IMR-90 (cell line): ENCODE results near the gene ROR2. TPM values are rescaled to one million over a fixed set of nuclear protein-coding genes. Genes with fewer than 3 reads are reported as not detected.

ENCODE experiments used
- ATAC-seq: fragments of 200-7000 bp; cut with Tn5 transposase; 2 replicates; pipeline ENCODE4 v1.9.1; 2020; ENCODE audit warnings: low read depth, mild to moderate bottlenecking, moderate library complexity
- BruUV-seq: library from RNA; stranded (reverse); fragments of 400-500 nt; replicated peaks from 2 replicates; lab custom pipeline; 2021; lab: Mats Ljungman, UMichigan
- CTCF ChIA-PET: fragments of 300-600 bp; formaldehyde crosslinking; extraction: SDS; loops from one replicate; lab custom pipeline; 2021; ENCODE audit warnings: antibody characterized with exemption; lab: Yijun Ruan, JAX
- POLR2A ChIA-PET: fragments of 300-600 bp; sonication (Branson Sonifier 250); formaldehyde crosslinking; loops from one replicate; lab custom pipeline; 2022; ENCODE audit warnings: antibody characterized with exemption; ENCODE audit not compliant: unreplicated experiment; lab: Charles Lee
- DNase-seq: peaks from one replicate; pipeline ENCODE4 v3.0.0; 2013
- H2AFZ ChIP-seq: replicated peaks from 2 replicates; pipeline ENCODE3; 2013; ENCODE audit warnings: low read length, mild to moderate bottlenecking; ENCODE audit not compliant: poor library complexity
- H2AK5ac ChIP-seq: 2 replicates; pipeline ENCODE4 v1.6.1; 2013; ENCODE audit warnings: low read depth, low read length, inconsistent platforms
- H2AK9ac ChIP-seq: replicated peaks from 2 replicates; pipeline ENCODE3; 2013; ENCODE audit warnings: mild to moderate bottlenecking, low read depth, low read length, moderate library complexity; ENCODE audit not compliant: poor library complexity
- H2BK120ac ChIP-seq: 2 replicates; pipeline ENCODE4 v1.6.1; 2013; ENCODE audit warnings: low read depth, low read length, inconsistent platforms
- H2BK15ac ChIP-seq: 3 replicates; pipeline ENCODE4 v1.6.1; 2013; ENCODE audit warnings: low read depth, low read length, inconsistent platforms
- H2BK20ac ChIP-seq: 2 replicates; pipeline ENCODE4 v1.6.1; 2013; ENCODE audit warnings: low read depth, mild to moderate bottlenecking, inconsistent platforms, low read length, moderate library complexity
- H2BK5ac ChIP-seq: 2 replicates; pipeline ENCODE4 v1.6.1; 2013; ENCODE audit warnings: mild to moderate bottlenecking, low read depth, low read length, inconsistent platforms; ENCODE audit not compliant: poor library complexity, severe bottlenecking
- H3K14ac ChIP-seq: replicated peaks from 2 replicates; pipeline ENCODE4 v1.6.1; 2013; ENCODE audit warnings: low read depth, low read length, inconsistent platforms
- H3K18ac ChIP-seq: 2 replicates; pipeline ENCODE4 v1.6.1; 2013; ENCODE audit warnings: low read depth, low read length, control low read depth
- H3K23ac ChIP-seq: 2 replicates; pipeline ENCODE4 v1.6.1; 2013; ENCODE audit warnings: low read depth, low read length, inconsistent platforms
- H3K27ac ChIP-seq: 2 replicates; pipeline ENCODE4 v1.5.1; 2013; ENCODE audit warnings: mild to moderate bottlenecking, control low read depth, low read length; ENCODE audit not compliant: insufficient read depth
- H3K27me3 ChIP-seq: 2 replicates; pipeline ENCODE4 v1.6.1; 2013; ENCODE audit warnings: low read length; ENCODE audit not compliant: control insufficient read depth, insufficient read depth
- H3K36me3 ChIP-seq: 2 replicates; pipeline ENCODE4 v1.6.1; 2013; ENCODE audit warnings: low read length, mixed read lengths; ENCODE audit not compliant: control insufficient read depth, insufficient read depth
- H3K4ac ChIP-seq: 2 replicates; pipeline ENCODE4 v1.6.1; 2013; ENCODE audit warnings: low read depth, low read length, inconsistent platforms
- H3K4me1 ChIP-seq: 2 replicates; pipeline ENCODE4 v1.6.1; 2013; ENCODE audit warnings: low read length, mixed read lengths; ENCODE audit not compliant: control insufficient read depth, insufficient read depth
- H3K4me2 ChIP-seq: 2 replicates; pipeline ENCODE4 v1.6.1; 2013; ENCODE audit warnings: low read depth, mild to moderate bottlenecking, control low read depth, low read length, moderate library complexity
- H3K4me3 ChIP-seq: 2 replicates; pipeline ENCODE4 v1.5.1; 2013; ENCODE audit warnings: low read depth, mild to moderate bottlenecking, control low read depth, low read length, moderate library complexity; ENCODE audit not compliant: insufficient read depth
- H3K56ac ChIP-seq: 2 replicates; pipeline ENCODE4 v1.6.1; 2013; ENCODE audit warnings: low read length, inconsistent platforms; ENCODE audit not compliant: insufficient read depth; ENCODE audit errors: extremely low read depth
- H3K79me1 ChIP-seq, 2 experiments: 2 replicates each; pipeline ENCODE4 v1.6.1; 2013; ENCODE audit warnings: low read length in 2 of 2, inconsistent platforms in 1 of 2, low read depth in 1 of 2
- H3K9ac ChIP-seq: 2 replicates; pipeline ENCODE4 v1.6.1; 2013; ENCODE audit warnings: low read depth, low read length, control low read depth
- H3K9me1 ChIP-seq: 2 replicates; pipeline ENCODE4 v1.6.1; 2013; ENCODE audit warnings: low read length, inconsistent platforms; ENCODE audit not compliant: insufficient read depth
- H3K9me3 ChIP-seq: 2 replicates; pipeline ENCODE4 v1.6.1; 2013; ENCODE audit warnings: low read length; ENCODE audit not compliant: control insufficient read depth, insufficient read depth
- H4K20me1 ChIP-seq: 2 replicates; pipeline ENCODE4 v1.6.1; 2013; ENCODE audit warnings: low read length, inconsistent platforms; ENCODE audit not compliant: insufficient read depth
- H4K5ac ChIP-seq: 2 replicates; pipeline ENCODE4 v1.6.1; 2013; ENCODE audit warnings: mild to moderate bottlenecking, low read depth, low read length, control low read depth
- H4K8ac ChIP-seq, 2 experiments: 2 replicates each; pipeline ENCODE4 v1.6.1; 2013; ENCODE audit warnings: low read depth in 2 of 2, low read length in 2 of 2, control low read depth in 1 of 2, inconsistent platforms in 1 of 2
- H4K91ac ChIP-seq: 2 replicates; pipeline ENCODE4 v1.6.1; 2013; ENCODE audit warnings: low read depth, low read length, inconsistent platforms; ENCODE audit not compliant: insufficient read depth
- BHLHE40 ChIP-seq: fragments of 150-350 bp; IDR thresholded peaks from 2 replicates; pipeline ENCODE4 v1.6.1; 2016; ENCODE audit warnings: mild to moderate bottlenecking, low read depth, low read length
- CEBPB ChIP-seq: IDR thresholded peaks from 2 replicates; pipeline ENCODE4 v1.6.1; 2012; ENCODE audit warnings: low read depth, low read length, improper control_type of control experiment
- CHD1 ChIP-seq: IDR thresholded peaks from 2 replicates; pipeline ENCODE4 v1.6.1; 2012; ENCODE audit warnings: low read depth, low read length, improper control_type of control experiment
- FOS ChIP-seq: fragments of 150-350 bp; IDR thresholded peaks from 2 replicates; pipeline ENCODE4 v1.6.1; 2016; ENCODE audit warnings: low read depth, low read length
- MAFK ChIP-seq: IDR thresholded peaks from 2 replicates; pipeline ENCODE4 v1.6.1; 2012; ENCODE audit warnings: low read depth, low read length, improper control_type of control experiment
- MAZ ChIP-seq: IDR thresholded peaks from 2 replicates; pipeline ENCODE4 v1.6.1; 2012; ENCODE audit warnings: low read depth, mild to moderate bottlenecking, low read length, improper control_type of control experiment, moderate library complexity, borderline replicate concordance
- MXI1 ChIP-seq: IDR thresholded peaks from 2 replicates; pipeline ENCODE4 v1.6.1; 2012; ENCODE audit warnings: low read depth, mild to moderate bottlenecking, low read length, moderate library complexity, borderline replicate concordance
- NFE2L2 ChIP-seq: fragments of 150-350 bp; IDR thresholded peaks from 2 replicates; pipeline ENCODE4 v1.6.1; 2016; ENCODE audit warnings: low read depth, mild to moderate bottlenecking, low read length
- POLR2A ChIP-seq: IDR thresholded peaks from 2 replicates; pipeline ENCODE4 v1.6.1; 2012; ENCODE audit warnings: mild to moderate bottlenecking, low read depth, low read length
- RAD21 ChIP-seq: IDR thresholded peaks from 2 replicates; pipeline ENCODE4 v1.6.1; 2012; ENCODE audit warnings: low read length, improper control_type of control experiment
- RCOR1 ChIP-seq: IDR thresholded peaks from 2 replicates; pipeline ENCODE4 v1.6.1; 2012; ENCODE audit warnings: mild to moderate bottlenecking, low read length, improper control_type of control experiment; ENCODE audit not compliant: insufficient replicate concordance
- RFX5 ChIP-seq: IDR thresholded peaks from 2 replicates; pipeline ENCODE4 v1.8.0; 2012; ENCODE audit warnings: low read depth, mild to moderate bottlenecking, low read length, moderate library complexity
- SMC3 ChIP-seq: fragments of 150-350 bp; IDR thresholded peaks from 2 replicates; pipeline ENCODE4 v1.6.1; 2016; ENCODE audit warnings: low read depth, mild to moderate bottlenecking, antibody characterized with exemption, low read length, moderate library complexity
- WGBS, 2 experiments: methylation state at CpG; one replicate each; pipeline versions ENCODE4 v1.1.5 to v1.1.7; 2013; ENCODE audit warnings: missing lambda C conversion rate in 2 of 2; ENCODE audit not compliant: insufficient read length in 1 of 2; ENCODE audit errors: extremely low coverage in 2 of 2; 5-methylcytosine and 5-hydroxymethylcytosine counted together
- dilution Hi-C: fragments of 300-500 bp; cut with HindIII; formaldehyde crosslinking; loops from one replicate; pipeline ENCODE4 v1.14.3; 2018; ENCODE audit warnings: low sequenced_read_pairs; ENCODE audit not compliant: unreplicated experiment
- in situ Hi-C: fragments of 300-500 bp; cut with MboI; formaldehyde crosslinking; loops from 3 replicates; pipeline ENCODE4 v1.14.3; 2019; ENCODE audit warnings: low sequenced_read_pairs, inconsistent platforms, mixed read lengths
- intact Hi-C: fragments of 100-400 bp; cut with micrococcal nuclease; formaldehyde crosslinking; loops from 2 replicates; pipeline ENCODE4 v1.10.0; 2022
- polyA plus RNA-seq, 3 experiments: library from polyadenylated mRNA; depleted of rRNA; stranded (reverse); fragments of >200 nt; gene quantifications; 2 replicates each; pipeline ENCODE4 v1.2.3, GENCODE V29; 2012; ENCODE audit warnings: low replicate concordance in 1 of 3
- total RNA-seq: library from RNA; depleted of rRNA; stranded (reverse); fragments of >200 nt; gene quantifications from 2 replicates; pipeline ENCODE4 v1.2.3, GENCODE V29; 2012
- TF ChIP-seq, protein P1 (sequence below): conservative IDR thresholded peaks from 2 replicates; pipeline ENCODE4 v1.5.1; 2012; ENCODE audit warnings: mild to moderate bottlenecking, low read depth, low read length, improper control_type of control experiment
- TF ChIP-seq, protein P2 (sequence below): fragments of 150-350 bp; IDR thresholded peaks from 2 replicates; pipeline ENCODE4 v1.6.1; 2016; ENCODE audit warnings: low read depth, mild to moderate bottlenecking, low read length, moderate library complexity, borderline replicate concordance
- TF ChIP-seq, protein P3 (sequence below): fragments of 150-350 bp; IDR thresholded peaks from 2 replicates; pipeline ENCODE4 v1.6.1; 2017; ENCODE audit warnings: mild to moderate bottlenecking, antibody characterized with exemption, low read length, low read depth

ROR2 gene
- total and polyA plus RNA-seq, 2 of the 4 experiments (the other 2 are of a cell fraction): 2.3 to 4.8 TPM

DNA sequence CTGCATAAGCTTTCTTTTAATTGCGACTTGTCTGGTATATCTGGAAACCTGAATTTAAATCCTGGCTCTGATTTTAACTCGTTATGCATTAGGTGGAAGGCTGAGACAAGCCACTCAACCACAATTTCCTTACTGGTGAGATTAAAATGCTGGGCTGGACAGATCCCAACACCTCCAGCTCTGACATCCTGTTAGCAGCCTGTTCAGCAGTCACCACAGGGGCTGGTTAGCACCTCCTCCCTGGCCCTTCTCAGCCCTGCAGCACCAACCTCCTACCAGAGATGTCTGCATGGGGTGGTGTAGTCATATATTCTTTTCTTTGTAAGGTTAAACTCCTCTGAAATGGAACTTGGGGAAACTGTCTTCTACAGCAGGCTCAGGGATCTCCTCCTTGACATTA, 369.9 kb downstream of the ROR2 start:
- no TSS peak for BruUV-seq
- Histone ChIP-seq H2BK15ac (no peak overlapping the region), H3K36me3 (no peaks in the 10 kb centered on the region), H3K14ac (no peak overlapping the region), H3K4ac (no peak overlapping the region), H3K4me3 (no peak overlapping the region), H2BK120ac (no peak overlapping the region), H4K5ac (no peak overlapping the region), H4K91ac (no peak overlapping the region), H2BK5ac (no peak overlapping the region), H2AK9ac (no peak overlapping the region), H4K20me1 (no peaks in the 10 kb centered on the region), H3K56ac (no peak overlapping the region), H2AK5ac (no peak overlapping the region), H3K4me2 (no peak overlapping the region), H3K9ac (no peak overlapping the region), H3K18ac (no peak overlapping the region), H3K27ac (no peak overlapping the region), H3K9me1 (no peaks in the 10 kb centered on the region), H2AFZ (no peak overlapping the region), H4K8ac (no peak overlapping the region), H3K4me1 (no peaks in the 10 kb centered on the region), H3K27me3 (peaks cover 15% of the 10 kb centered on the region), H2BK20ac (no peak overlapping the region), H3K23ac (no peak overlapping the region), H3K9me3 (no peaks in the 10 kb centered on the region), H3K79me1 (no peaks in the 10 kb centered on the region)
- in situ Hi-C loops: no loop called here
- ATAC-seq (peak; percentile 56), DNase-seq (peak; percentile 58)
- intact Hi-C loops: loop anchor here (1.0 kb wide), 1 partner anchor 208 kb away; no protein-coding TSS in a partner anchor
- no CpG with 5 or more reads among the region's 2 CpGs for WGBS, 2 experiments
- dilution Hi-C loops: no loop called here
- ChIA-PET POLR2A (no interaction called here), CTCF (interaction anchor here (0.7 kb wide), 1 partner anchor 22 kb away, joined by 3 read pairs; no protein-coding TSS in a partner anchor)
- TF ChIP-seq MXI1: no peak
- TF ChIP-seq, protein P1, sequence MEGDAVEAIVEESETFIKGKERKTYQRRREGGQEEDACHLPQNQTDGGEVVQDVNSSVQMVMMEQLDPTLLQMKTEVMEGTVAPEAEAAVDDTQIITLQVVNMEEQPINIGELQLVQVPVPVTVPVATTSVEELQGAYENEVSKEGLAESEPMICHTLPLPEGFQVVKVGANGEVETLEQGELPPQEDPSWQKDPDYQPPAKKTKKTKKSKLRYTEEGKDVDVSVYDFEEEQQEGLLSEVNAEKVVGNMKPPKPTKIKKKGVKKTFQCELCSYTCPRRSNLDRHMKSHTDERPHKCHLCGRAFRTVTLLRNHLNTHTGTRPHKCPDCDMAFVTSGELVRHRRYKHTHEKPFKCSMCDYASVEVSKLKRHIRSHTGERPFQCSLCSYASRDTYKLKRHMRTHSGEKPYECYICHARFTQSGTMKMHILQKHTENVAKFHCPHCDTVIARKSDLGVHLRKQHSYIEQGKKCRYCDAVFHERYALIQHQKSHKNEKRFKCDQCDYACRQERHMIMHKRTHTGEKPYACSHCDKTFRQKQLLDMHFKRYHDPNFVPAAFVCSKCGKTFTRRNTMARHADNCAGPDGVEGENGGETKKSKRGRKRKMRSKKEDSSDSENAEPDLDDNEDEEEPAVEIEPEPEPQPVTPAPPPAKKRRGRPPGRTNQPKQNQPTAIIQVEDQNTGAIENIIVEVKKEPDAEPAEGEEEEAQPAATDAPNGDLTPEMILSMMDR: no peak
- TF ChIP-seq RAD21: no peak
- TF ChIP-seq BHLHE40: no peak
- no peak for TF ChIP-seq RFX5
- TF ChIP-seq RCOR1: no peak
- TF ChIP-seq POLR2A: no peak
- TF ChIP-seq MAFK: no peak
- TF ChIP-seq SMC3: no peak
- TF ChIP-seq CHD1: no peak
- TF ChIP-seq CEBPB: no peak
- TF ChIP-seq, protein P2, sequence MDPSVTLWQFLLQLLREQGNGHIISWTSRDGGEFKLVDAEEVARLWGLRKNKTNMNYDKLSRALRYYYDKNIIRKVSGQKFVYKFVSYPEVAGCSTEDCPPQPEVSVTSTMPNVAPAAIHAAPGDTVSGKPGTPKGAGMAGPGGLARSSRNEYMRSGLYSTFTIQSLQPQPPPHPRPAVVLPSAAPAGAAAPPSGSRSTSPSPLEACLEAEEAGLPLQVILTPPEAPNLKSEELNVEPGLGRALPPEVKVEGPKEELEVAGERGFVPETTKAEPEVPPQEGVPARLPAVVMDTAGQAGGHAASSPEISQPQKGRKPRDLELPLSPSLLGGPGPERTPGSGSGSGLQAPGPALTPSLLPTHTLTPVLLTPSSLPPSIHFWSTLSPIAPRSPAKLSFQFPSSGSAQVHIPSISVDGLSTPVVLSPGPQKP: no peak
- TF ChIP-seq, protein P3, sequence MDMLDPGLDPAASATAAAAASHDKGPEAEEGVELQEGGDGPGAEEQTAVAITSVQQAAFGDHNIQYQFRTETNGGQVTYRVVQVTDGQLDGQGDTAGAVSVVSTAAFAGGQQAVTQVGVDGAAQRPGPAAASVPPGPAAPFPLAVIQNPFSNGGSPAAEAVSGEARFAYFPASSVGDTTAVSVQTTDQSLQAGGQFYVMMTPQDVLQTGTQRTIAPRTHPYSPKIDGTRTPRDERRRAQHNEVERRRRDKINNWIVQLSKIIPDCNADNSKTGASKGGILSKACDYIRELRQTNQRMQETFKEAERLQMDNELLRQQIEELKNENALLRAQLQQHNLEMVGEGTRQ: no peak
- TF ChIP-seq FOS: no peak
- no peak for TF ChIP-seq NFE2L2
- TF ChIP-seq MAZ: no peak
